Measurements from ENCODE around the gene SCAP. TPM values are rescaled to one million over a fixed set of nuclear protein-coding genes. Genes with fewer than 3 reads are reported as not detected.

SCAP gene
- total RNA-seq, 1 experiment from 2014 or later, result 67.6 TPM

DNA sequence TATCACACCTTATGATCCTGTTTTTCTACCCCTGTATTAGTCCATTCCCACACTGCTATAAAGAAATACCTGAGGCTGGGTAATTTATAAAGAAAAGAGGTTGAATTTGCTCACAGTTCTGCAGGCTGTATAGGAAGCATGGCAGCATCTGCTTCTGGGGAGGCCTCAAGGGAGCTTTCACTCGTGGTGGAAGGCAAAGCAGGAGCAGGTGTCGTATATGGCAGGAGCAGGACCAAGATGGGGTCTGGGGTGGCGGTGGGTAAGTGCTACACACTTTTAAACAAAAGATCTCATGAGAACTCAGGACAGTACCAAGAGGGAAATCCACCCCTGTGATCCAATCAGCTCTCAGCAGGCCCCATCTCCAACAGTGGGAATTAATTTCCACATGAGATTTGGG lies 15.4 kb upstream of the SCAP start:
- ChIA-PET RAD21 (ENCODE audit: low non-redundant PET in 1 of 2, low total read pairs in 2 of 2, uncharacterized antibody in 2 of 2, unreplicated experiment in 2 of 2) (interaction anchor here in 1 of 2 experiments (0.6 kb wide), 1 partner anchor 36 kb away, joined by 3 read pairs; no protein-coding TSS in a partner anchor), POLR2A (no interaction called here), CTCF (no interaction called here)
- Histone ChIP-seq H3K27ac (ENCODE audit: low read depth, low read length) (no peak overlapping the region), H2AFZ (ENCODE audit: low read depth, low read length, poor library complexity, severe bottlenecking) (no peak overlapping the region), H3K9me2 (ENCODE audit: insufficient read depth) (no peaks in the 10 kb centered on the region), H4K20me1 (ENCODE audit: insufficient read depth) (no peaks in the 10 kb centered on the region), H3K36me3 (ENCODE audit: control insufficient read depth in 1 of 2, insufficient read depth in 2 of 2, low read length in 2 of 2) (peaks cover 0 to 11% of the 10 kb centered on the region in 2 experiments; a peak in 1 of 4 replicates), H3K4me2 (ENCODE audit: low read length) (no peak overlapping the region), H3K79me2 (ENCODE audit: insufficient read depth, low read length) (no peaks in the 10 kb centered on the region), H3K4me3 (replicated peaks in 1 of 2; ENCODE audit: low read depth in 1 of 2, low read length in 2 of 2) (no peak overlapping the region), H3K27me3 (ENCODE audit: insufficient read depth, low read length) (no peaks in the 10 kb centered on the region), H3K9me3 (ENCODE audit: control insufficient read depth in 1 of 2, insufficient read depth in 1 of 2, low read depth in 1 of 2, low read length in 2 of 2) (no peaks in the 10 kb centered on the region), H3K4me1 (ENCODE audit: control insufficient read depth in 1 of 2, insufficient read depth in 2 of 2, low read length in 2 of 2) (peaks cover 0 to 7% of the 10 kb centered on the region in 2 experiments; a peak in 2 of 4 replicates), H3K9ac (ENCODE audit: low read length) (no peak overlapping the region)
- no peak for DNase-seq (ENCODE audit: low read depth, low spot score)
- no peak for ATAC-seq
- intact Hi-C loops (cut with micrococcal nuclease), result no loop called here
- no TSS peak for BruUV-seq (replicated peaks)
- TF ChIP-seq, protein P1, sequence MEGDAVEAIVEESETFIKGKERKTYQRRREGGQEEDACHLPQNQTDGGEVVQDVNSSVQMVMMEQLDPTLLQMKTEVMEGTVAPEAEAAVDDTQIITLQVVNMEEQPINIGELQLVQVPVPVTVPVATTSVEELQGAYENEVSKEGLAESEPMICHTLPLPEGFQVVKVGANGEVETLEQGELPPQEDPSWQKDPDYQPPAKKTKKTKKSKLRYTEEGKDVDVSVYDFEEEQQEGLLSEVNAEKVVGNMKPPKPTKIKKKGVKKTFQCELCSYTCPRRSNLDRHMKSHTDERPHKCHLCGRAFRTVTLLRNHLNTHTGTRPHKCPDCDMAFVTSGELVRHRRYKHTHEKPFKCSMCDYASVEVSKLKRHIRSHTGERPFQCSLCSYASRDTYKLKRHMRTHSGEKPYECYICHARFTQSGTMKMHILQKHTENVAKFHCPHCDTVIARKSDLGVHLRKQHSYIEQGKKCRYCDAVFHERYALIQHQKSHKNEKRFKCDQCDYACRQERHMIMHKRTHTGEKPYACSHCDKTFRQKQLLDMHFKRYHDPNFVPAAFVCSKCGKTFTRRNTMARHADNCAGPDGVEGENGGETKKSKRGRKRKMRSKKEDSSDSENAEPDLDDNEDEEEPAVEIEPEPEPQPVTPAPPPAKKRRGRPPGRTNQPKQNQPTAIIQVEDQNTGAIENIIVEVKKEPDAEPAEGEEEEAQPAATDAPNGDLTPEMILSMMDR (IDR thresholded peaks at IDR 0.05 in 2 of 3, conservative IDR thresholded peaks at IDR 0.05 in 1 of 3; ENCODE audit: borderline replicate concordance in 1 of 3, insufficient read depth in 1 of 3, low read depth in 2 of 3, low read length in 2 of 3), result no peak
- no peak for TF ChIP-seq POLR2A (IDR thresholded peaks at IDR 0.05; ENCODE audit: borderline replicate concordance, extremely low read depth, insufficient read depth, insufficient read length)
- TF ChIP-seq JUND (IDR thresholded peaks at IDR 0.05), result no peak
- TF ChIP-seq ZFX (IDR thresholded peaks at IDR 0.05), result no peak
- TF ChIP-seq SP1 (IDR thresholded peaks at IDR 0.05; ENCODE audit: low read depth), result no peak
- TF ChIP-seq EGR1 (IDR thresholded peaks at IDR 0.05; ENCODE audit: low read depth), result no peak
- no peak for TF ChIP-seq FOSL1 (IDR thresholded peaks at IDR 0.05; ENCODE audit: low read depth)
- no peak for TF ChIP-seq EZH2 (IDR thresholded peaks at IDR 0.05)
- TF ChIP-seq SIN3A (IDR thresholded peaks at IDR 0.05; ENCODE audit: low read depth), result no peak
- TF ChIP-seq ZNF274 (IDR thresholded peaks at IDR 0.05; ENCODE audit: low read depth, low read length), result no peak
- TF ChIP-seq EZH2phosphoT487 (IDR thresholded peaks at IDR 0.05; ENCODE audit: borderline replicate concordance), result no peak
- TF ChIP-seq, protein P2, sequence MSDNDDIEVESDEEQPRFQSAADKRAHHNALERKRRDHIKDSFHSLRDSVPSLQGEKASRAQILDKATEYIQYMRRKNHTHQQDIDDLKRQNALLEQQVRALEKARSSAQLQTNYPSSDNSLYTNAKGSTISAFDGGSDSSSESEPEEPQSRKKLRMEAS (IDR thresholded peaks at IDR 0.05), result no peak
- TF ChIP-seq CEBPB (IDR thresholded peaks at IDR 0.05; ENCODE audit: low read depth), result no peak
- no peak for TF ChIP-seq POLR2AphosphoS5 (IDR thresholded peaks at IDR 0.05; ENCODE audit: low read depth, low read length)
- TF ChIP-seq ZBTB33 (IDR thresholded peaks at IDR 0.05; ENCODE audit: extremely low read depth, insufficient replicate concordance, low read length), result no peak
- TF ChIP-seq, protein P3, sequence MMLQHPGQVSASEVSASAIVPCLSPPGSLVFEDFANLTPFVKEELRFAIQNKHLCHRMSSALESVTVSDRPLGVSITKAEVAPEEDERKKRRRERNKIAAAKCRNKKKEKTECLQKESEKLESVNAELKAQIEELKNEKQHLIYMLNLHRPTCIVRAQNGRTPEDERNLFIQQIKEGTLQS (IDR thresholded peaks at IDR 0.05), result no peak
- TF ChIP-seq YY1 (IDR thresholded peaks at IDR 0.05; ENCODE audit: extremely low read depth, insufficient replicate concordance, low read depth, low read length), result no peak
- TF ChIP-seq SRF (IDR thresholded peaks at IDR 0.05; ENCODE audit: low read depth), result no peak
- no peak for TF ChIP-seq TCF7L2 (IDR thresholded peaks at IDR 0.05; ENCODE audit: borderline replicate concordance, extremely low read depth, insufficient read depth, insufficient read length)

Data from HCT116 (cell line).